Transverse colon (tissue), 4 donors: ENCODE data around the gene MDN1.

Experiments used
- CTCF ChIP-seq, 5 experiments: fragments of 200-600 bp in 3 of 5; fragments of 450-650 bp in 2 of 5; sonication (generic) in 3 of 5; IDR thresholded peaks; 1 replicate in 2 of 5; 2 replicates in 3 of 5; pipeline ENCODE4 v1.5.1; 2016 to 2017; ENCODE audit warnings: antibody characterized with exemption in 5 of 5, inconsistent platforms in 3 of 5, mild to moderate bottlenecking in 2 of 5, moderate library complexity in 1 of 5
- POLR2AphosphoS5 ChIP-seq, 3 donors: sonication (generic); formaldehyde crosslinking; IDR thresholded peaks; one replicate each; pipeline ENCODE4 v1.6.1; 2016; ENCODE audit warnings: antibody characterized with exemption in 3 of 3

GRCh38 chr6:89638320-89639195, 181.0 kb downstream of the MDN1 start, which contains the start of gene LYRM2:
- peak; percentile 74 to 97 (median 95) for TF ChIP-seq POLR2AphosphoS5 (IDR thresholded peaks at IDR 0.05)
- TF ChIP-seq CTCF (IDR thresholded peaks at IDR 0.05): peak in 2 of 5 experiments; percentile 19 to 41
